Measurements from ENCODE around the gene HSFX4. TPM values are rescaled to one million over a fixed set of nuclear protein-coding genes. Genes with fewer than 3 reads are reported as not detected.
"Not testable (repeated sequence)": the region's sequence is repeated elsewhere in the genome, so short reads cannot be mapped to it uniquely, and the experiment has no call there.

The HSFX4 gene
- polyA plus RNA-seq, 2 of the 4 experiments (the other 2 are of a cell fraction), result not detected

DNA sequence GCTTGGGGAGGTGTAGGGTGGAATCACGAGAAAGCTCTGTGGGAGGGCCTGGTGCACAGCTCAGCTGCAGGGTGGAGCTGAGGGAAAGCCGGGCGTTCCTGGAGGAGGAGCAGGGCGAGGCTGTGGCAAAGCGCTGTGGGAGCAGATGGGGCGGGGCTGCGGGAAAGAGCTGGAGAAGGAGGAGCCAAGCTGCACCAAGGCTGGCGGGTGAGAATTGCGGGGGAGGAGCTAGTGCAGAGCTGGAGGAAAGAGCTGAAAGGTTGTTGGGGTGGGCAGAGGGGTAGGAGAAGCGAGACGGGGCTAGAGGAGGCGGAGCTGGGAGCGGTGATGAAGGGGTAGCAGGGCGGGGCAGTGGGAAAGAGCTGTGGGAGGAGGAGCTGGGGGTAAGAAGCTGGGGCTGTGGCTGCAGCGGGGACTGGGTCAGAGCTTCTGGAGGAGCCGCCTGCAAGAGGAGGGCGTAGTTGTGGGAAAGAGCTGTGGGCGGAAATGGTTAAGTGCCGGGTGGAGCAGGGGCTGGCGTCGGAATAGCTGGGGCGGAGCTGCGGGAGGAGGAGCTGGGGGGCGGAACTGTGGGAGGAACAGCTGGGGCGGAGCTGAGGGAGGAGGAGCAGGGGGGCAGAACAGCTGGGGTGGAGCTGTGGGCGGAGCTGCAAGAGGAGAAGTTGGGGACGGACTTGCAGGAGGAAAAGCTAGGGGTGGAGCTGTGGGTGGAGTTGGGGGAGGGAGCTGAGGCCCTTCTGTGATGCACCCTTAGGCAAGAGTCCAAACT is 10.7 kb downstream of the HSFX4 start (continued):
- TF ChIP-seq, protein P1, sequence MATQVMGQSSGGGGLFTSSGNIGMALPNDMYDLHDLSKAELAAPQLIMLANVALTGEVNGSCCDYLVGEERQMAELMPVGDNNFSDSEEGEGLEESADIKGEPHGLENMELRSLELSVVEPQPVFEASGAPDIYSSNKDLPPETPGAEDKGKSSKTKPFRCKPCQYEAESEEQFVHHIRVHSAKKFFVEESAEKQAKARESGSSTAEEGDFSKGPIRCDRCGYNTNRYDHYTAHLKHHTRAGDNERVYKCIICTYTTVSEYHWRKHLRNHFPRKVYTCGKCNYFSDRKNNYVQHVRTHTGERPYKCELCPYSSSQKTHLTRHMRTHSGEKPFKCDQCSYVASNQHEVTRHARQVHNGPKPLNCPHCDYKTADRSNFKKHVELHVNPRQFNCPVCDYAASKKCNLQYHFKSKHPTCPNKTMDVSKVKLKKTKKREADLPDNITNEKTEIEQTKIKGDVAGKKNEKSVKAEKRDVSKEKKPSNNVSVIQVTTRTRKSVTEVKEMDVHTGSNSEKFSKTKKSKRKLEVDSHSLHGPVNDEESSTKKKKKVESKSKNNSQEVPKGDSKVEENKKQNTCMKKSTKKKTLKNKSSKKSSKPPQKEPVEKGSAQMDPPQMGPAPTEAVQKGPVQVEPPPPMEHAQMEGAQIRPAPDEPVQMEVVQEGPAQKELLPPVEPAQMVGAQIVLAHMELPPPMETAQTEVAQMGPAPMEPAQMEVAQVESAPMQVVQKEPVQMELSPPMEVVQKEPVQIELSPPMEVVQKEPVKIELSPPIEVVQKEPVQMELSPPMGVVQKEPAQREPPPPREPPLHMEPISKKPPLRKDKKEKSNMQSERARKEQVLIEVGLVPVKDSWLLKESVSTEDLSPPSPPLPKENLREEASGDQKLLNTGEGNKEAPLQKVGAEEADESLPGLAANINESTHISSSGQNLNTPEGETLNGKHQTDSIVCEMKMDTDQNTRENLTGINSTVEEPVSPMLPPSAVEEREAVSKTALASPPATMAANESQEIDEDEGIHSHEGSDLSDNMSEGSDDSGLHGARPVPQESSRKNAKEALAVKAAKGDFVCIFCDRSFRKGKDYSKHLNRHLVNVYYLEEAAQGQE (IDR thresholded peaks at IDR 0.05), result 0 out of 2 replicates have a peak, but pooled peaks have one; percentile 25
- no peak for TF ChIP-seq RNF2 (IDR thresholded peaks at IDR 0.05; ENCODE audit: borderline replicate concordance, low read depth)
- TF ChIP-seq CEBPB (IDR thresholded peaks at IDR 0.05), result no peak

DNA sequence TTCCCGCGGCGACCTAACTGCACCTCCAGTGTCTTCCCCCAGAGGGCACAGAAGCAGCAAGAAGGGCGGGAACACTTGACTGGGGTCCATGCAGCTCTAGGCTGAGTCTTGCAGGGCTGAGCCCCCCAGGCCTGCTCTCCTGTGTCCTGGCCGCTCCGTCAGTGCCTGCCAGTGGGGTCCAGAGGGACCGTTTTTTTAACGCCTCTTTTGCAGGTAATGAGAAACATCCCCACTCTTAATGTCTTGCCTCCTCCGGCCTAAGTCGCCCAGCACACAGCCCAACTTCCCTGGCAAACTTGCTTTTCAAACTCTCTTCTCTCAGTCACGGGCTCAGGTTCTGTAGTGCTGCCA is 11.3 kb downstream of the HSFX4 start:
- ATAC-seq, result not testable (repeated sequence)
- POLR2A ChIA-PET, result interaction anchor here (0.6 to 3.0 kb wide), 8 partner anchors 9 to 909 kb away, joined by 3 to 35 read pairs (median 4); partner anchors contain the start of genes EOLA1, MAMLD1 and MTM1

DNA sequence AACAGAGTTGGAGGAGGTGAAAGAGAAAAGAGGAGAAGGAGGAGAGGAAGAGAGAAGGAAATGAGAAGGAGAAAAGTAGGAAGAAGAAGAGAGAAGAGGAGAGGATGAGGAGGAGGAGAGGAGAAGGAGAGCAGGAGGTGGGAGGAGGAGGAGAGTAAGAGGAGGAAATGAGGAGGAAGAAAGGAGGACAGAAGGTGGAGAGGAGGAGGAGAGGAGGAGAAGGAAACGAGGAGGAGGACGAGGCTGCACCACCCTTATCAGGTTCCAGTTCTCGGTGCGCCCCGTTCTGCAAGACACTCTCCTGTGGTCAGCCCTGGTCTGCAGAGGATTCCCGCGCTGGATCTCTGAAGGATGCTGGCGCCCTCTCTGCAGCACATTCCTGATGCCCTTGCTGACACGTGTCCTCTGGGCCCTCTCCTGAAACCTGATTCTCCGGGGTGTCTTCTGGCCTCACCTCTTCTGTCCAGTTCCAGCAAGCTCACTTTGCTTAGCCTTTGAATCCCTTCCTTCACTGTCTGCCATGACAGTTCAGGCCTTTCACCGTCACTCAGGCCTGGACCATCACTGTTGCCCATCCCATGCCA is 15.8 kb downstream of the HSFX4 start:
- H3K9me3 ChIP-seq; H3K4me3 ChIP-seq; FAIRE-seq; DNase-seq (ENCODE audit: low read depth in 1 of 2, low spot score in 1 of 2); CTCF ChIA-PET; ATAC-seq; H3K4me1 ChIP-seq; POLR2A ChIA-PET; H3K4me2 ChIP-seq; H3K27ac ChIP-seq: not testable (repeated sequence)
- WGBS (ENCODE audit: missing lambda C conversion rate), result 91% methylated on average over 11 of the region's 11 CpGs

More for the DNA sequence above, 11.3 kb downstream of the HSFX4 start:
- H3K4me3 ChIP-seq; H3K9me3 ChIP-seq; FAIRE-seq; H3K4me1 ChIP-seq; DNase-seq (ENCODE audit: low read depth in 1 of 2, low spot score in 1 of 2): not testable (repeated sequence)
- CTCF ChIA-PET, result interaction anchor here (0.7 to 1.7 kb wide), 9 partner anchors 10 to 780 kb away, joined by 3 to 7 read pairs (median 3); no protein-coding TSS in a partner anchor
- H3K27ac ChIP-seq, result peak overlapping the region in 1 of 2 experiments; percentile 58; a peak in 2 of 6 replicates
- TF ChIP-seq, protein P2, sequence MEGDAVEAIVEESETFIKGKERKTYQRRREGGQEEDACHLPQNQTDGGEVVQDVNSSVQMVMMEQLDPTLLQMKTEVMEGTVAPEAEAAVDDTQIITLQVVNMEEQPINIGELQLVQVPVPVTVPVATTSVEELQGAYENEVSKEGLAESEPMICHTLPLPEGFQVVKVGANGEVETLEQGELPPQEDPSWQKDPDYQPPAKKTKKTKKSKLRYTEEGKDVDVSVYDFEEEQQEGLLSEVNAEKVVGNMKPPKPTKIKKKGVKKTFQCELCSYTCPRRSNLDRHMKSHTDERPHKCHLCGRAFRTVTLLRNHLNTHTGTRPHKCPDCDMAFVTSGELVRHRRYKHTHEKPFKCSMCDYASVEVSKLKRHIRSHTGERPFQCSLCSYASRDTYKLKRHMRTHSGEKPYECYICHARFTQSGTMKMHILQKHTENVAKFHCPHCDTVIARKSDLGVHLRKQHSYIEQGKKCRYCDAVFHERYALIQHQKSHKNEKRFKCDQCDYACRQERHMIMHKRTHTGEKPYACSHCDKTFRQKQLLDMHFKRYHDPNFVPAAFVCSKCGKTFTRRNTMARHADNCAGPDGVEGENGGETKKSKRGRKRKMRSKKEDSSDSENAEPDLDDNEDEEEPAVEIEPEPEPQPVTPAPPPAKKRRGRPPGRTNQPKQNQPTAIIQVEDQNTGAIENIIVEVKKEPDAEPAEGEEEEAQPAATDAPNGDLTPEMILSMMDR (IDR thresholded peaks at IDR 0.05), result peak; percentile 20
- TF ChIP-seq SMC3 (IDR thresholded peaks at IDR 0.05) (peak; percentile 37; the same call in 2 of the 3 replicates), RAD21 (conservative IDR thresholded peaks at IDR 0.05 in 1 of 2, IDR thresholded peaks at IDR 0.05 in 1 of 2) (peak; percentile 20 to 43; a peak in 2 of 5 replicates)
- TF ChIP-seq, protein P3, sequence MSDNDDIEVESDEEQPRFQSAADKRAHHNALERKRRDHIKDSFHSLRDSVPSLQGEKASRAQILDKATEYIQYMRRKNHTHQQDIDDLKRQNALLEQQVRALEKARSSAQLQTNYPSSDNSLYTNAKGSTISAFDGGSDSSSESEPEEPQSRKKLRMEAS (IDR thresholded peaks at IDR 0.05), result peak; percentile 21; the same call in 1 of the 2 replicates
- H3K4me2 ChIP-seq, result peak overlapping the region; percentile 51; the same call in 2 of the 3 replicates
- 20% methylated on average over 6 of the region's 11 CpGs for WGBS (ENCODE audit: missing lambda C conversion rate)

DNA sequence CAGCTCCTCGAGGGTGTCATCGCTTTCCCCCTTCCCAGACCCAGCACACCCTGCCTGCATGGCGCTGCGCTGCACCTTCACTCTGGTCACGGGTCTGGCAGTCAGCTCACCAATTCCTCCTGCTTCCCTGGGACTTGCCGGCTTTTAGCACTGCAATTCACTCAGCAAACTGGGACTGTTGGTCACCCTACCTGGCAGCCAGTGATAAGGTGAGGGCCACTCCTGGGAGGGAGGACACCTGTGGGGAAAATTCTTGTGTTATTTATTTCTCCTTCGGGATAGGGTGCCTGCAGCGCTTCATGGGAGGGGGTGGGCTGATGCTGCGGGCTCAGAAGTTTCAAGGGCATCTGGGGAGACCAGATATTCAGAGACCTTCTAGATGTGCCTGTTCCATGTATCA is 16.4 kb downstream of the HSFX4 start:
- ATAC-seq; H3K4me1 ChIP-seq; H3K4me3 ChIP-seq; DNase-seq (ENCODE audit: low read depth in 1 of 2, low spot score in 1 of 2); H3K27ac ChIP-seq; H3K9me3 ChIP-seq; CTCF ChIA-PET; H3K4me2 ChIP-seq; POLR2A ChIA-PET: not testable (repeated sequence)
- peak; percentile 65 for FAIRE-seq
- WGBS (ENCODE audit: missing lambda C conversion rate), result 98% methylated on average over 6 of the region's 9 CpGs

DNA sequence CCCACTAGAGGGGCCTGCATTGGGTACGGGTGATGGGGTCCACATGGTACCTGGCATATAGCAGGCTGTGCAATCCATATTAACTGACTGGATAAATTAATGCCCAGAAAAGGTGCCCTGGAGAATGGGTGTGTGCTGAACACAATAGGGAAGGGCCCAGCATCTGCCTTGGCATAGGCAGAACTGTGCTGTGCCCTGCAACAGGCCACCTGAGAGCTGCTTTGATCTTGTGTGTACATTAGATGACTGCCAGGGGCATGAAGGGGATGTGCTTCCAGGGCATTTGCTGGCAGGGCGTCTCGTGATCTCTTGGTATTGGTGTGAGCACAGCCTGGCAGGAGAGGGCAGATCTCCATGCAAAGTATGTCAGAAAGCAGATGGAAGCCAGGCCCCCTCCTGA is 17.6 kb downstream of the HSFX4 start:
- FAIRE-seq; H3K4me3 ChIP-seq; H3K9me3 ChIP-seq; DNase-seq (ENCODE audit: low read depth in 1 of 2, low spot score in 1 of 2); ATAC-seq; H3K4me1 ChIP-seq; H3K27ac ChIP-seq; POLR2A ChIA-PET; H3K4me2 ChIP-seq; CTCF ChIA-PET: not testable (repeated sequence)
- WGBS (ENCODE audit: missing lambda C conversion rate), result no CpG with 5 or more reads among the region's 3 CpGs
